Measurements from ENCODE around the gene MYO5B.

MYO5B gene

GRCh38 chr18:50065527-50065926, 129.4 kb downstream of the MYO5B start:
- no peak for DNase-seq (ENCODE audit: low read depth)

GRCh38 chr18:50065039-50065438, 129.9 kb downstream of the MYO5B start:
- DNase-seq (ENCODE audit: low read depth) = no peak

- DNase-seq (ENCODE audit: low read depth) = peak; percentile 2
Observed at GRCh38 chr18:50061876-50062517, 132.9 kb downstream of the MYO5B start.

GRCh38 chr18:50060822-50061221, 134.1 kb downstream of the MYO5B start:
- DNase-seq (ENCODE audit: low read depth) = no peak

GRCh38 chr18:50058731-50059130, 136.2 kb downstream of the MYO5B start:
- no peak for DNase-seq (ENCODE audit: low read depth)

- DNase-seq (ENCODE audit: low read depth) = no peak
Observed at GRCh38 chr18:50057009-50057408, 137.9 kb downstream of the MYO5B start.

GRCh38 chr18:50056185-50056584, 138.8 kb downstream of the MYO5B start:
- DNase-seq (ENCODE audit: low read depth) = no peak

- no peak for DNase-seq (ENCODE audit: low read depth)
Observed at GRCh38 chr18:50055488-50055887, 139.5 kb downstream of the MYO5B start.

GRCh38 chr18:50053111-50053510, 141.8 kb downstream of the MYO5B start:
- DNase-seq (ENCODE audit: low read depth) = no peak

- peak; percentile 6 for DNase-seq (ENCODE audit: low read depth)
Observed at GRCh38 chr18:50051288-50051687, 143.7 kb downstream of the MYO5B start.

GRCh38 chr18:50045126-50045525, 149.8 kb downstream of the MYO5B start:
- no peak for DNase-seq (ENCODE audit: low read depth)

GRCh38 chr18:50044402-50044801, 150.5 kb downstream of the MYO5B start:
- DNase-seq (ENCODE audit: low read depth) = no peak

- DNase-seq (ENCODE audit: low read depth) = no peak
Observed at GRCh38 chr18:50042611-50043010, 152.3 kb downstream of the MYO5B start.

- no peak for DNase-seq (ENCODE audit: low read depth)
Observed at GRCh38 chr18:50039746-50040145, 155.2 kb downstream of the MYO5B start.

- DNase-seq (ENCODE audit: low read depth) = peak; percentile 1
Observed at GRCh38 chr18:50038448-50038847, 156.5 kb downstream of the MYO5B start.

GRCh38 chr18:50034029-50034428, 160.9 kb downstream of the MYO5B start:
- DNase-seq (ENCODE audit: low read depth) = no peak

GRCh38 chr18:50033004-50033403, 161.9 kb downstream of the MYO5B start:
- DNase-seq (ENCODE audit: low read depth) = no peak

- DNase-seq (ENCODE audit: low read depth) = no peak
Observed at GRCh38 chr18:50030146-50030545, 164.8 kb downstream of the MYO5B start.

GRCh38 chr18:50027996-50028395, 167.0 kb downstream of the MYO5B start:
- DNase-seq (ENCODE audit: low read depth) = no peak

- DNase-seq (ENCODE audit: low read depth) = no peak
Observed at GRCh38 chr18:50024466-50024865, 170.5 kb downstream of the MYO5B start.

GRCh38 chr18:50022985-50023384, 172.0 kb downstream of the MYO5B start:
- DNase-seq (ENCODE audit: low read depth) = no peak

- no peak for DNase-seq (ENCODE audit: low read depth)
Observed at GRCh38 chr18:50014606-50015005, 180.3 kb downstream of the MYO5B start.

GRCh38 chr18:50013363-50014138, 181.4 kb downstream of the MYO5B start:
- peak; percentile 8 for DNase-seq (ENCODE audit: low read depth)

Data from amniotic epithelial cell (primary cell).